GM21390 (cell line): ENCODE measurements around the gene PIP5K1C.
"Not testable (repeated sequence)": the region's sequence is repeated elsewhere in the genome, so short reads cannot be mapped to it uniquely, and the experiment has no call there.

Source experiments
- ATAC-seq: cut with Tn5 transposase; IDR thresholded peaks from one replicate; pipeline ENCODE4 v1.9.1; 2021; ENCODE audit not compliant: unreplicated experiment

PIP5K1C gene

GRCh38 chr19:3648037-3648905 lies 52.0 kb downstream of the PIP5K1C start:
- no peak for ATAC-seq

DNA sequence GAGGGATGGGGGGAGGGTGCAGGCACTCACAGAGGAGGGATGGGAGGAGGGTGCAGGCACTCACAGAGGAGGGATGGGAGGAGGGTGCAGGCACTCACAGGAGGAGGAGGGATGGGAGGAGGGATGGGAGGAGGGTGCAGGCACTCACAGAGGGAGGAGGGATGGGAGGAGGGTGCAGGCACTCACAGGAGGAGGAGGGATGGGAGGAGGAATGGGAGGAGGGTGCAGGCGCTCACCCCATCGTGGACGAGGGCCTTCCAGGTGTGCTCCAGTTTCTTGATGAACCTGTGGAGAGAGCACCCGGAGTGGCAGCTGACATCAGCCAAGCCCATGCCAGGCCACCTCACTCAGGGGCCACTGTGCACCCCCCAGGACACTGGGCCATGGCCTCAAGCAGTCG lies 53.2 kb downstream of the PIP5K1C start:
- not testable (repeated sequence) for ATAC-seq

DNA sequence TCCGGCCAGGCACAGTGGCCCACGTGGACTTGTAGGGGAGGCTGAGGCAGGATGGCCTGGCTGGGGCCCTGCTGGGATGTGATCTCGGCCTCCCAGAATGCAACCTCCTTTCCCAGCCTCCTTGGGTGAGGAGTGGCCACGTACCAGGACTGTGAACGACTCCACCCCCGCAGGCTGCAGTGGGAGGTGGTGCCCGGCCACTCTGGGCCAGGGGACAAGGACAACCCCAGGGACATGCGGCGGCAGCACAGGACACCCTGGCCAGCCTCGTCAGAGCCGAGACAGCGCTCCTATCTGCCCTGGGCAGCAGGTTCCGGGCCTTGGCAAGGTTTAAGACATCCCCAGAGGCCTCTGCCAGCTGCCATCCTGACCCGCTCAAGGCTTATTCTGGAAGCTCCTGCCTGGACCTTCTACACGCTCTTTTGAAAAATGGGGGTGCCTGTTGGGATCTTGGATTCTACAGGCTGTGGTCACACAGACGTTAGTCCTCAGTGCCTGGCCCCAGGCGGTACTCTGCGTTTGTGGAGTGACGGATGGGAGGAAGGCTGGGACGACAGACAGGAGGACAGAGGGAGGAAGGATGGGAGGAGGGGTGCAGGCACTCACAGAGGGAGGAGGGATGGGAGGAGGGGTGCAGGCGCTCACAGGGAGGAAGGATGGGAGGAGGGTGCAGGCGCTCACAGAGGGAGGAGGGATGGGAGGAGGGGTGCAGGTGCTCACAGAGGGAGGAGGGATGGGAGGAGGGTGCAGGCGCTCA lies 53.8 kb downstream of the PIP5K1C start:
- no peak for ATAC-seq

GRCh38 chr19:3645726-3646125 lies 54.5 kb downstream of the PIP5K1C start:
- ATAC-seq, result no peak

DNA sequence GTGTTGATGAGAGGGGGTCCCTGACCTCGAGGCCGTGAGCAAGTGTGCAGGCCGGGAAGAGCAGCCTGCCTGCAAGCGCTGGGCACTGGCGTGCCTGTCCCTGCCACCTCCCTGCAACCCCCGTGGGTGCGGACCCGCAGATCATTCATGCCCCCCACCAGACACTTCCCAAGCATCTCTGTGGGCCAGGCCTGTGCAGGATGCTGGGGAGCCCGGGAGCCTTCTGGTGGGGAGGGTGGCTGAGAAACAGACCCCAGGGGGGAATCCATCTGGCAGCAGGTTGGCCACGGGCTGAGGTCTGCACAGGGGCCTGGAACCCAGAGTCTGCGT lies 55.2 kb downstream of the PIP5K1C start:
- no peak for ATAC-seq

- no peak for ATAC-seq
Measured at GRCh38 chr19:3644351-3645066, 55.8 kb downstream of the PIP5K1C start.

DNA sequence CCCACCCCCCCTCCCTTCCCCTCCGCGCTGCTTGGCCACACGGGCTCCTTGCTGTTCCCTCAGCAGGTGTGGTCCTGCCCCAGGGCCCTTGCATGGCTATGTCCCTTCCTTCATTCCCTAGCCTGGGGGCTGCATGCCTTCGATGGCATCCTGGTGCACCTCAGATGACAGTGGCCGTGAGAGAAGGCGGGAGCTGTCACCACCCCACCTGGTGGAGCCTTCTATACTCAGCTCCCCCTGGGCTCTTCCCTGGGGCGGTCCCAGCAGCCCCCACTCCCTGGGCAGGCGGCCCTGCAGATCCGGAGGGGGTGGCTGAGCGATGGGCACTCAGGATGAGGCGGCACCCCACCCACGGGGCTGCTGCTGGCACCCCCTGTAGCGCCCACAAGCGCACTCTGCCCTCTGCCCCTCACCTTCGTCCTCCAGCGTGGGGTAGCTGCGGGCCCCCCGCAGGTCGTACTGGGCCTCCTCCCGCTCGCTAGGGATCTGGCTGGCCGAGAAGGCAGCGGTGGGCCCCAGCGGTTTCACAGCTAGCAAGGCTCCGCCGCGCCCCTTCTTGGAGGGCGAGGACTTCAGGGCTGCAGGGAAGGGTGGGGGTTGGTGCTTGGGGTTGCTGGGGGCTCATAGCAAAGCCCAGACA lies 56.5 kb downstream of the PIP5K1C start:
- no peak for ATAC-seq

DNA sequence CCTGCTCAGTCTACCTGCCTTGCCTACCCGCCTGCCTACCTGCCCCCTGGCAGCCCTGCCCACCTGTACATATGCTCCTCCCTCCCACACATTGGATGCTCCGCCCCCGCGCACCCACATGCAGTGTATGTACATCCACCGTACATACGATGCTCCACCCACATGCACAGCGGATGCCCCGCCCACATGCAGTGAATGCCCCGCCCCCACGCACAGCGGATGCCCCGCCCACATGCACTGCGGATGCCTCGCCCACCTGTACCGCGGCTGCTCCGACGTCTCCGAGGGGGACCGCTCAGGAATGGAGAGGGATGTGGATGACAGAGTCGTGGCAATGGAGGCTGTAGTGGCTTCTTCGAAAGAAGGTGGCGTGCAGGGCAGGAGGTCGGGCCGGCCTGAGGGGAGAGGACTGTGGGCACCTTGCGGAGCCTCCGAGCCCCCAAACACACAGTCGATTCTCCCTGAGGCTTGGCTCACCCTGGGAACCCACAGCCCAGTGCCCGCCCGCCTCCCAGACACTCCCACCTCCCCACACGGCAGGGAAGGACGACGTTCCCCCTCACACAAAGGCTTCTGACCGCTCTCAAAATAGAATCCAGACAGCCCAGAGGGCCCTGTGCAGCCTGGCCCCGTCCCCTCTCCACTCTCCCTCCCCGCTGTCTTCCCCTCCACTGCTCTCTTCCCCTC lies 57.1 kb downstream of the PIP5K1C start:
- no peak for ATAC-seq

- no peak for ATAC-seq
Measured at GRCh38 chr19:3642296-3642695, 58.0 kb downstream of the PIP5K1C start.

GRCh38 chr19:3641515-3642269 lies 58.6 kb downstream of the PIP5K1C start:
- ATAC-seq, result no peak

GRCh38 chr19:3639479-3639878 lies 60.8 kb downstream of the PIP5K1C start:
- no peak for ATAC-seq

DNA sequence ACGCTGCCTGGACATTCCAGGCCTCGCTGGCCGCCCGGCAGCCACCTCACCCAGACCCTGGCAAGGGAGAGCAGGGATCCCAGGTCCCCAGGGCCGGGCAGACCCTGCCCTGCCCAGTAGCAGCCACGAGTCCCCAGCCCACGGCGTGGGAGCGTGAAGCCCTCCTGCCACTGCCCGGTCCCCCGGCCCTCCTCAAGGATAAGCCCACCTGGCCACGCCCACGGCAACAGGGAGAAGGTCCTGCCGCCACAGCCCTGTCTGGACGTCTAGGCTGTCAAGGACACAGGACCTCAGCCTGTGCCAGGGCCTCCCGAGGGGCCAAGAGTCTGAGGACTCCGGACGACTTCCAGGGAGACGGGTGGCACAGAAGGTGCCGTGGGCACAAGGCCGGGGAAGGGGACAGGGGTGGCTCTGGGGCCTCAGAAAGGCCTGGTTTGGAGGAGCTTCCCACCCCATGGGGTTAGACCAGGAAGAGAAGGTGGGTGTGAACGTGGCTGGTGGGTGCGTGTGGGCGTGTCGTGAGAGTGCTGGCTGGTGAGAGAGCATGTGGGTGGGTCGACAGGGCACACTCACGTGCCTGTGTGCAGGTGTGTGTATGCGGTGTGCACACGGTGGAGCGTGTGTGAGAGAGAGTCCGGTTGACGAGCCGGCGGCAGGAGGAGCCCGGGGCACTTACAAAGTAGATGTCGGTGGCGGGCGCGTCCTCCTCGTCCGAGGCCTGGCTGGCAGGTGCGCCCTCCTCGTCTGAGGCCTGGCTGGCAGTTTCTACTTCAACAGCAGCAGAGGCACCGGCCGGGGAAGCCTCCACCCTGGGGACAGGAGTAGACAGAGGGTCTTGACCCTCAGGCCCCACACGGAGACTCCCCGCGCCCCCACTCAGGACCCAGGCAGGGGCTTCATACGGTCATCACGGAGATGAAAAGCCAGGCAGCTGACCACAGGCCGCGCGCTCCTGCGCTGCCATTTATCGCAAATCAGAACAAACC lies 61.8 kb downstream of the PIP5K1C start:
- ATAC-seq, result no peak

GRCh38 chr19:3637621-3638020 lies 62.6 kb downstream of the PIP5K1C start:
- ATAC-seq, result no peak

- no peak for ATAC-seq
Measured at GRCh38 chr19:3636962-3637361, 63.3 kb downstream of the PIP5K1C start.

GRCh38 chr19:3636506-3636905 lies 63.8 kb downstream of the PIP5K1C start:
- ATAC-seq, result no peak

DNA sequence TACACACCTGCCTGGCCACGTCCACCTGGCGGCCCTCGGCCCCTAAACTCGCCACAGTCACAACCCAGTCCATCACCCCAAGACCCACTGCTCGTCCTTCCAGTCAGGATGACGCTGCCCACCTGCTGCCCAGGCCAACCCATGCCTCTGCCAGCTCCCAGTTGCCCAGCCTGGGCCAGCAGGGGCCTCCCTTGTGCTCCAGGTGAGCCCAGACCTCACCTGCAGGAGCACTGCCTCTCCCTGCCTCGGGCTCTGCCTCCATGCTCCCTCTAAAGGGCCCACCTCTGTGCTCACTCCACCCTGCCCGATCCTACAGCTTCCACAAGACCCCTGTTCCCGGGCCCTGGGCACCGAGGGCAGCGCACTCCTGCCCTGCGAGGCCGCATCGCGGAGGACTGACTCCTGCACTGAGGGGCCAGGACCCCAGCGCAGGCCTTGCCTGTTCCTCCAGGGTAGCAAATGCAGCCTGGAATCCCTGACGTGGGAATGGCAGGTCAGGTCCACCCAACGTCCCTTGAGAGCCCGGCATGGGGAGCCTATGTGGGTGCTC lies 65.7 kb downstream of the PIP5K1C start:
- ATAC-seq, result no peak

DNA sequence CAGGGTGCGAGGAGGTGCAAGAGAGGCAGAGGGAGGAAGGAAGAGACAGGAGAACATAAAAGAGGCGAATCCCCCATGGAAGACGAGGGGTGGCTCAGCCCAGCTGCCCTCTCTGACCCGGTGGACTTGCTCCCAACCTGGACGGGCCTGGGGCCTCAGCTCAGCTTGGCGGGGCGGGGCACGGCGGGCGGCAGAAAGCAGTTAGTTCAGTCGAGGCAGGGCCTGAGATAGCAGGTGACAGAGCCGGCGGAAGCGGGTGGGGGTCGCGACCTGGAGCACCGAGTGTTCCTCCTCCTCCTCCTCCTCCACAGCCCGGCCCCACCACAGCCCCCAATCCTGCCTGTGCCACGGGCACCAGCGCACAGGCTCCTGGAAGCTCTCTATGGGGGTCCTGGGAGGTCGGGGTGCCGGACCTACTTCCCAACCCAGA lies 66.7 kb downstream of the PIP5K1C start:
- no peak for ATAC-seq

- no peak for ATAC-seq
Measured at GRCh38 chr19:3632739-3633558, 67.3 kb downstream of the PIP5K1C start.
